Measurements from ENCODE around the gene SP1.
A peak's percentile ranks its signal among the peaks of the same experiment; 100 is the strongest.

DNA sequence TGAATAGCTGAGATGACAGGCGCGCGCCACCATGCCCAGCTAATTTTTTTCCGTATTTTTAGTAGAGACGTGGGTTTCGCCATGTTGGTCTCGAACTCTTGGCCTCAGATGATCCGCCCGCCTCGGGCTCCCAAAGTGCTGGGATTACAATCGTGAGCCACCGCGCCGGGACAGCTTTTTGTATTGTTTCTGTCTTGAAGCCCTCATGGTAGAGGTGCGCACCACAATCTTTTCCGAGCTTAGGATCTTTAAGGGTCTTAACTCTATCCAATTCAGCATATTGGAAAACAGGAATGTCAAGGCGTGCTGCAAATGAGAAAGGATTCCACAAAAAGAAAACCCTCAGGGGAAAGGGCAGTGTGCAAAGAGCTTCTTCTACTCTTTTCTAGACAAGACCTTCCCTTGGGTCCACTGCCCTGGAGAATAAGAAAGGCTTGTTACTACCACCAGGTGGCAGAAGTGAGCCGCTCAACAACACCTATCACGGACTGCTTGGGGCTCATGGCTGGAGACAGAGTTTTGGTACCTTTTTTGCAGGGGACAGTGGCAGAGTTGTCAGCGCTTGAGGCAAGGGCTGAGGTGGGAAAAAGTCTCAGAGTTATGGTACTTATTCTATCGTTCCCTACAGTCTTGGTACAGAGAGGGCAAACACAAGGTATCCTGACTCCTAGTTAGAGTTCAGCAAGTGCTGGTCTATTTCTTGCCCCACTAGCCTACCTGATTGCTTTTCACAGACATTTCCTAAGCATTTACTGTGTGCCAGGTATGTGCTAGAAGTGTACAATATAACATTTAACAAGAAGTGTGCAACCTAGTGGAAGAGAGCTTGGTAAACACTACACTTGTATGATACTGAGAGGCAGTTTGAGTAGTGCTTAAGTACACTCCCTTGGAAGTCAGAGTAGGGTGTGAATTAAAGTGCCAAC, 27.4 kb upstream of the SP1 start:
- TF ChIP-seq TAF1 (IDR thresholded peaks at IDR 0.05; ENCODE audit: low read depth) = no peak
- peak; percentile 87 for TF ChIP-seq RAD21 (conservative IDR thresholded peaks at IDR 0.05)
- TF ChIP-seq REST (IDR thresholded peaks at IDR 0.05; ENCODE audit: borderline replicate concordance) = no peak
- TF ChIP-seq CTCF (IDR thresholded peaks at IDR 0.05; ENCODE audit: poor library complexity, severe bottlenecking) = peak; percentile 87
- TF ChIP-seq POLR2AphosphoS5 (IDR thresholded peaks at IDR 0.05) = no peak
- no peak for TF ChIP-seq EP300 (conservative IDR thresholded peaks at IDR 0.05; ENCODE audit: poor library complexity, severe bottlenecking)
- no peak for TF ChIP-seq EZH2 (IDR thresholded peaks at IDR 0.05; ENCODE audit: borderline replicate concordance, insufficient read depth, low read length, poor library complexity, severe bottlenecking)

Measured in neural cell (in vitro differentiated cells).